Putamen (tissue), 1 donor: ENCODE data around the gene SH3PXD2A.

ENCODE experiments used
- DNase-seq: peaks from one replicate; pipeline ENCODE4 v3.0.0-alpha.2; 2016; ENCODE audit warnings: low spot score

The SH3PXD2A gene

DNA sequence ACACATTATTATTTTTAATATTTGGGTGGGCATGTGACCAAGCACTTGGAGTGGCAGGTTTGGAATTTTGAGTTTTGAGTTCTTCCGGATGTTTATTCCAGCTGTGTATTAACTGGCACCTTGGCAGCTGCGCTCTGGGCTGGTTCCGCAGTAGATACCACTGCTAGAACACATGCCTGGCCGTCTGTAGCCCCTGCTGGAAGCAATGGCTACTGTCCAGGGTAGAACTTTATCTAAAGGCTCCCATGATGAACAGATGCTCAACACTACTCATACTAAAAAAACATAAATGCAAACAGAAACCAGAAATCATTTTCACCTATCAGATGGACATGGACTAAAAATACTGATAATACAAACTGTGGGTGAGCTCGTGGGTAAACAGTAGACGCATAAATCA is 19.4 kb upstream of the SH3PXD2A start:
- DNase-seq = no peak

DNA sequence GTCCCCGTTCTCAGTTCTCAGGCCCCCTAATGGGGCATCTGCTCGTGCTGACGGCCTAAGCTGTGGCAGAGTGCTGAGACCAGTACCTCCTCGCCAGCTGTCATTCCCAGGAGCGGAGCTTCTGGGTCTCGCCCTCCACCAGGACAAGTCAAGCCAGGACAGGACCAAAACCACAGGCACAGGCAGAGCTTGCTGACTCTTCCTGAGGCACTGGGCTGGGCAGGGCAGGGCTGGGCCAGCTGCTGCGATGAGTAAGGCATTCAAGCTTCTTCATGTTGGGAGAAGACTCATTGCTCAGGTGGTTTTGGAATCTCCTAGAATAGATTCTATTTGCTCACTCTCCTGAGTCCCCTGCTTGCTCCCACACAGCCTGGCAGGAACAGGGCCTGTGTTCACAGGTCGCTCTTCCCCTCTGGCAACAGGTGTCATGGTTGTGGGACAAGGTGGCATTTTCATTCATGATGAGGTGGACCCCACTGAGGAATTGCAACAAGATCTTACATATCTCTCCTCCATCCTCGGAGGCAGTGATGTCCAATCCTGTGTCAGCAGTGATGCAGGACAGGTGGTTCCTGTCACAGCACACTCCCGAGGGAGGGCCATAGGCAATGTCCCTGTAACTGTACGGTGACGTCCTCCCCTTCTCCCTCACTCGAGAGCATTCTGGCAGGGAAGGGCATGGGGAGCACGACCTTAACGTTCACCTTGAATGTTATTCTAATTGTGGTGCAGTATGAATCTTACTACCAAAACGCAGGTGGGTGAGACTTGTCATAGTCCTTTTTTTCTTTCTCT is 17.0 kb upstream of the SH3PXD2A start:
- DNase-seq = no peak

DNA sequence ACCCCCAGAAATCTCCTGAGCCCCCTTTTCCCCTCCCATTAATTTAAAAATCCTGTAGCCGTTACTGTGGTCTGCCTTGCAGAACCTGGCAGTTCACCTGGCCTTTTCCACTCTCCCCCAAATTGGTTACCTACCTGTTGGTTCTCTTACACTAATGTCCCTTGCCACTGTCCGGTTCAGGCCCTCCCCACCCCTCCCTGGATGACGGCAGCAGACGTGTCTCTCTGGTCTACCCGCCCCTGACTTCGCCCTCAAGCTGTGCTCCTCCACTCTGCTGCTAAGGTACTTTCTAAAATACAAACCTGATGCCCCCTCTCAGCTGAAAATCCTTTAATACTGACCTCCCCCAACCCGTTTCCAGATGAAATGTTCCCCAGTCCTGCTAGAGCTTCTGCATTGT is 15.6 kb upstream of the SH3PXD2A start:
- DNase-seq = no peak

DNA sequence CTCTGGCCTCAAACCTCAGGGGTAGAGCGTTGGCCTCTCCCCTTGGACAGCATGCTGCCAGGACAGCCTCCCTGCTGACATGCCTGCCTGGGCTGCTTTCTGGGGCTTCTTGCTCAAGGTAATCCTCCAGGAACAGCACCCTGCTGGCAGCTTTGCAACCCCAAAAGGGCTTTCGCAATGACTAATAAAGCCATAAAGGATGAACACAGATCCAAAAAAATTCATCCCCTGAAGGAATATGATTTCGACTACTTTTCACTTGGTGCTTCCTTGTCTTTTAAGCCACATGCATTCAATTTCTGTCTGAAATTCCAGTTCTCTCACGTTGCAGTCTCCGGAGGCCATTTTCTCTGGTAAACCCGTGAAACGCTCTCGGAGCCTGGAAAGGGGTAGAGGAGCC is 15.1 kb upstream of the SH3PXD2A start:
- no peak for DNase-seq

DNA sequence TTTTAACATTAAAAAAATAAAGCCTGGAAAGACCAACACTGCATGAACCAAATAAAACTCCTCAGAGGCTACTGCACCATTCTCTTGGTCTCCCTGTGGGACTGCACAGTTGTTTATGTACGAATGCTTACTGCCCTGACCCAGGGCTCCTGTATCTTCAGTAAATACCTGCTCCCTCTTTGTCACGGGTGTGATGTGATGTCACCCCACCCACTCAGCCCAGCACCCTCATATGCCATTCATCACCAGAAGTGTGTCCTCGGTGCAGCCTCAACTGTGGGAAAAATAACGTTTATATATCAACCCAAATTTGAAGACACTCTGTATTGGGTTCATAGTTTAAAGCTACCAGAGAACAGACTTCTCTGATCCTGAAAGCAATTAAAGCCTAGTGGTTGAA is 14.0 kb upstream of the SH3PXD2A start:
- no peak for DNase-seq

DNA sequence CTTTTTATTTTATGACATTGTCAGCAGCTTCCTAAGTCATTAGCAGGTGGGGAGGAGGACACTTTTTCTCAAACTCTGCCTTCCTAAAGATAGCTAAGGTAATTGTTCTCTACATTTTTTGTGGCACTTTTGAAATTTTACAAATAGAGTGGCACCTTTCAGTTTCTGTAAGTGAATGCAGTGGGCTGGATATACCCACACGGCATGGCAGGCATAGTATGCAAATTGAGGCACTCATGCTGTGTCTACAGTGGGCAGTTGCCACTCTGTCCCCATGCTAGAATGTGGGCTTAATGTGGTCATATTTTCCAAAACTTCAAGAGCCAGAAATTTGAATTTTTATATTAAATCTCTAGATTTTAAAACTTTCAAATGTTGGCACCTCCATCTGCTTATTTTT is 12.8 kb upstream of the SH3PXD2A start:
- DNase-seq = no peak

DNA sequence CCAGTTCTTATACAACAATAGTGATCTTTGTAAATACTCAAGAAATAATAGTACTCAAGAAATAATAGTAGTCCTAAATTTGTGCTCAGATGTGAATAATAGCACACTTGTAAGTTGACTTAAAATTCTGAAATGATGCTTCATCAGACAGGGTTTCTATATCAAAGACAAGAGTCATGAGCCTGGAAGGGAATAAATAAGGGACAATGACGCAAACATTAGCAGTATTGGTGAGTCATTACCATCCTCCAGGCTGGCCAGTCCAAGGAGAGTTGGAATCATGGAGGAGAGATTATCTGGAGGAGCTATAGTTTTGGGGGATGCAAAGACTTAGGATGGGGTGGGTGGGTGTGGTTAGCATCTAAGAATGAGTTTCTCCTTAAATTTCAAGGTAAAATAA is 6.1 kb upstream of the SH3PXD2A start:
- DNase-seq = no peak

DNA sequence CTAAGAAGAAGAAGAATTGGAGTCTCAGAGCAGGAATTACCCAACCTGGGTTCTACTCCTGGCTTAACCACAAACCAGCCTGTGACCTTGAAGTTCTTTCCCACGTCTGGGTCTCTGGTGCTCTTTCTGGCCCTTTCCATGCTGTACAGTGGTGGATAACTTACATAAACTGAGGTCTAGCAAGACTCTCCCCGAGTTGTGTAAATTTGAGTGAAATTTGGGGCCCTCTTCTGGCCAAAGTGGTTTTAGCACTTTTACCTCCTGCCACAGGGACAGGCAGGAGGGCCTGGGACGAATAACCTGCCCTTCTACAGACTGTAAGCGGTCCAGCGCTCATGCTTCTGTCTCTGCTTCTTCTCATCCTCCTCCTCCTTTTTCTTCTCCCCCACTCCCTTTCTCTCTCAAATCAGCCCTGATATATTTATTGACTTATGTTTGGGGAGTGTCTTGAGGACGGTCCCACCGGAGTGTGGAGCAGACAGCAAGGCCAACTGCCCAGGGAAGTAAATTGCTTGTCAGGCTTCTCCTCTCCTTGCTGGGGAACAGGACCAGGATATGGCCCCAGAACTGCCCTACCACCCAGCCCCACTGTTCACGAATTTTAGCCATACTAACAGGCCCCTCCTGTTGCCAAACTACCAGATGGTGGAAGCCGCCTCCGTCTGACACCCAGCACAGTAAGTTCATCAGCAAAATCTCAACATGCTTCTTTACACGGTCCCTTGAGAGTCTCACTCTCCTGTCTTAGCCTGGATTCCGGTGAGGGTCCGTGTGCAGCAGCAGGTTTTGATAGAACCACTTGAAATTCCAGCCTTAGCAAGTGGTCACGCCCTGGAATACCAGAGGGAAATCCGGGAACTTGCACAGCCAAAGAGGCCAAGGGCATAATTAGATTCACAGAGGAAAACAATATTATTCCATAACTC is 4.0 kb upstream of the SH3PXD2A start:
- DNase-seq = peak; percentile 77

DNA sequence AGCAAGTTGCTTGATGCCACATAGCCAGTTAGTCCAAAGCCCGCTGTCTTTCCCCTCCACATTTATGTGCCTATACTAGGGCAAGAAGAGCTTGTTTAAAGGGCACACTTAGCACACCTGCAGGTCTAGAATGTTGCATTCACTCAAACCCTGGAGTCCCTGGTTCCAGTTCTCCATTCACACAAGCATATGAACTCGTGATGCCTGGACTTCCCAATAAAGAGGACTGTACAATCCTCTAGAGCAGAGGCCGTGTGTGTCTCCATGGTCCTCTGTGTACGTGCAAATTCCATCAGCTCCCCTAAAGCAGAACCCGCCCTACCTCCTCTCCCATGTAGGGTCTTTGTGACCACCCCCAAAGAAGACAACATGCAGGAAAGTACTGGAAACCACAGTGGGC is 3.0 kb upstream of the SH3PXD2A start:
- no peak for DNase-seq

DNA sequence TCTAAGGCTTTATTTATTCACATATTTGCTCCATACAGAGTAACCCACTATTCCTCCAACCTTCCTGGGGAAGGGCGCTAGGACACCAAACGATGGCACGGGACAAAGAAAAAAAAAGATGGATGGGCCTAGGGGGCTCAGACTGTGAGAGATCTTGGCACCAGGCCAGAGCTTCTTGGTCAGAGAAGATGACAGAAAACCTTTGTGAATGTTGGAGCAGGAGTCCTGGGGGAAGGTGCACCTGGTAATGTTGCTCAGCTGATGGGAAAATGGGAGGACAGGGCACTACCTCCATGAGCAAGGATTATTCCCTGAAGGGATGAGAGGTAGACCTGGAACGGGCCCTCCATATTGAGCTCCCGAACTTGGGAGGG is 1.4 kb upstream of the SH3PXD2A start:
- DNase-seq = no peak

DNA sequence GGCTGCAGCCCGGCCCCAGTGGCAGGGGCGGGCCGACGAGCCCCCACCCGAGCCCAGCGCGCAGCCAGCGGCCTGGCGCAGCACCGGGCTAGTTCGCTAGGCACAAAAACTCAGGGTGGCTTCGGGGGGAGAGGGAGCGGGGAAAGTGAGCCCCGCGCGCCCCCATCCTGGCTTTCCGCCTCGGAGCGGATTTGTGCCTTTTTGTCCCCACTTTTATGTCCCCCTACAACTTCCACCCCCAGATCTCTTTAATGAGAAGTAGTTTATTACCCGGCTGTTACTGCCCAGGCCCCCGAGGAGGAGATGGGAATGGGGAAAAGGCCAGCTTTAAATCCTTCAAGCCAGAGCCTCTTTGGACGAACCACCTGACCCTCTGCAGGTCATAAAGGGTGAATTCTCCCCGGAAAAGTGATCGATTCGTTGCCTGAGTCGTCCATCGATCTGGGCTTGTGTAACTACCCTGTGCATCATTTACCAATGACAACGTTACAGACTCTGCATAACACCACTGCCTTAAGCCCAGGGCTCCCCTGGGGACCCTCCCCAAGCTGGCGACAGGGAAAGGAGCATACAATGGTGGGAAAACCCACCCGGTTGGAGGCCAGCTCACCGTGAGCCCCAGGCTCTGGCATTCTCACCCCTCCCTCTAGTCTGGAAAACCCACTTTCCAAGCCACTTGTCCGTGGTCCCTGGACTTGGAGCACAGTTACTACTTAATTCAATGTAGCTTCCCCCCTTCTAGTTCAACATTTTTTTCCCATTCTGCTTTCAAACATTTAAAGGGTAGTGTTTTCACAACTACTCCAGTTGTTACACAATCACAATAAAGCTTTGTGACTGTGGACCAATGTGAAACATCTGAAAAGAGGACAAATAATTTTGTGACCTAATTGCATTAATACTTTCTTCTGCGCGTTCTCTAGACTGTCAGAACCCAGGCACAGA is 748 bp upstream of the SH3PXD2A start:
- DNase-seq = no peak

DNA sequence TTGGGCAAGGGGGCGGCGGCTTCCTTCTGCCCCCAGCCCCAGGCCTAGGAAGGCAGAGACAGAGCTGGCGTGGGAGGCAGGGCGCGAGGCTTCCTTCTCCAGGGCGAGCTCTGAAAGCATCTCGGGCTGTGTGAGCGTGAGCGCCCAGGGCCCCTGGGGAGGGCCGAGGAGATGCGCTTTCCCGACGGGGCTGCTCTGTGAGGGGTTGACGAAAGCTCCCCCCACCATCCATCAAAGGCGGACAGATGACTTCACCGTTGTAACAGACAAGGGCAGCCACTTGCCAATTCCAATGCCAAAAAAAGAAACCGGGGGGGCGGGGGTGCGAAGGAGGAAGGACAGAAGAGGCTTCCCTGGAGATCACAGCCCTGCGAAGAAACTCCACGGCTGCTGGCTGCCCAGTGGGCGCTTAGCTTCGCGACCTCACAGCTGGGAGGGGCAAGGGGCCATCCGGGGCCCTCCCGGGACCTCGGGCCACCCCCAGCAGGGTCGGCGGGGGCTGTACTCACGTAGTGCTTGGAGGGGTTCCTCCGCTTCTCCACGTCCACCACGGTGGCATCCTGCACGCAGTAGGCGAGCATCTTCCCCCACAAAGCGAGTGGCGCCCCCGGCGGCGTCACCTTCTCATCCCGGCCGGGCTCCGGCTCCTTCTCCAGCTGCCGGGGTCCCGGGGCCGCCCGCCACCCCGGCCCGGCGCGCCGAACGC is 537 bp downstream of the SH3PXD2A start:
- no peak for DNase-seq

DNA sequence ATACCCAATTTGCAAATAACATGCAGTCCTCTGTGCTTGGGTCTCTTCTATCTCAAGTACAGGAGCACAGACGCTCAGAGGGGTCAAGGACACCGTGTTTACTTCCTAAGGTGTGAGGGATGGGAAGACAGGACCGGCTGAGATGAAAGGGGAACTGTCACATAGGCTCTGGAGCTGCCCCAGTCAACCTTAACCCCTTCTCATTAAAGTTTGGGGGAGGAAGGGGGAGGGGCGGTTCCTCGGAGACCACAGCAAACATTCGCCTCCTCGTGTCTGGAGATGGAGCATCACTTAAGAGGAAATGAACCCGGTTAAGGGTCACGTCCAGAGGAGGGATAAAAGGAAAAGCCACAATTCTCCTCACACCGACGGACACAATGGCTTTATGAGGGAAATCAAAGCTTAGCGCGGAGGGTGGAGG is 1.1 kb downstream of the SH3PXD2A start:
- DNase-seq = no peak

DNA sequence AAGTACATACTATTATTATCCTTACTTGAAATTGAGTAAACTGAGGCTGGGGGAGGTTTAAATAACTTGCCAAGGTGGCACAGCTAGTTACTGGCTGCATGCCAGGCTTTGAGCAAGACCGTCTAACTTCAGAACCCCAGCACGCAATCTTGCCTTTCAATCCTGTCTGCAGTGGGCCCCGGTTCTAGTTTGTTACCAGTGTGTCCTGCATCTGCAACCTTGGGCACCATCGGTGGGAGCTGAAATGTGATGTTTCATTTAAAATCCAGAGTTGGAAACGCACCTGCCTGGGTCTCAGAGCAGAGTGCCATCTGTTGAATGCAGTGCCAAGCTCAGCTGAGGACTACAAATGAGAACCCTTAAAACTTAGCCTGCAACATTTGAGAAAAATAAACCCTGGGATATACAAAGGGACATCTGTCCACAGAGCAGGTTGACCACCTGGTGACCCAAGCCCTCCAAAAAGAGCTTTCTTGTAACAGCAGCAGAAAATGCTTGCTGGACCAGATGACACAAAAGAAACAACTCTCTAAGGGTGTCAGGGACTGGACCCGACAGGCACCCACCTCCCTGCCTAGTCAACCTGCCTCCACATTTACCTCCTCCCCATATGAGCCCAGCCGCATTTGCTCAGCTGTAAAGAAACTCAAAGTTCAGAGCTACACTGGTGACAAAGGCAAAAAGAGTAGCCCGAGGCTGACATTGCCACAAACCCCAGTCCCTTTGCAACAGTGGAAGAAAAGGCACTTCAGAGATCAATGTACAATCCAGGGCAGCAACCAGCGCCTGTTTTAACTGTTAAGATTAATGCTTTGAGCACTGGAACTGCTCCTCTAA is 1.7 kb downstream of the SH3PXD2A start:
- DNase-seq = no peak

DNA sequence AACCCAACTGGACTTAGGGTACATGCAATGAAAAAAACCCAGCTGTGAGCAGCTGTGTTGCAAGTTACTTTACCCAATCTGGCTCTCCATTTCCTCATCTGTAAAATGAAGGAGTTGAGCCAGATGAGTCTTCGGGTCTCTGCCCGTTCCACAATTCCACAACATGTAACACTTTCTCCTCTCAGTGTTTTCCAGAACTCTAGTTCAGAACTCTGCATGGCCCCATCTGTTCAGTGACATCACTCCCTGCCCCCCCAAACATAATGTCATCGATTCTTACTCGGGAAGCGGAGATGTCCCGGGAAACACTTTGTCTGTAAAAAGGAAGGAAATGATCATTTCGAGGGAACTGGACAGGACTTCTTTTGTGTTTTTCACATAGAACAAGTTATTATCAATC is 2.5 kb downstream of the SH3PXD2A start:
- no peak for DNase-seq

DNA sequence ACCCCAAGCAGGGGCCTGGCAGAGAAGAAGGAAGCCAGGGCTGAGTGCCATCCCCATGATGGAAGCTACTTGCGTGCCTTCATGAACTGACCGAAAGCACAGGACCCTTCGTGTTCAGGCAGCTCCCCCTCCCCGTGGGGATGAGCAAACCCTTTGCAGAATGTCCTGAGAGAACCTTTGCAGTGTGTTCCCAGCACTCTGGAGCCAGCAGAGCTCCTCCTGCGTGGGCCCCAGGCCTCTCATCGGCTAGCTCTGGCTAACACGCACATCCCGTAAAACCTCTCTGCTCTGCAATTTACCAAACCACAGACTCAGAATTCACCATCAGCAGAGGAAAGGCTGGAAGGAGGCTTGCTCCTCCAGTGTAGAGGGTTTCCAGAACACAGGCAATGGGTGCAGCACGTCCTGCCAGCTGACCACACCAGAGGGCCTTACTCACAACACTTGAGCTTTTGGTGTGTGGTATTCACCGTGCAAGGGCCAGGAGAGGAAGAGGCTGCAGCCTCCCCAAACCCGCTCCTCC is 3.1 kb downstream of the SH3PXD2A start:
- DNase-seq = no peak

DNA sequence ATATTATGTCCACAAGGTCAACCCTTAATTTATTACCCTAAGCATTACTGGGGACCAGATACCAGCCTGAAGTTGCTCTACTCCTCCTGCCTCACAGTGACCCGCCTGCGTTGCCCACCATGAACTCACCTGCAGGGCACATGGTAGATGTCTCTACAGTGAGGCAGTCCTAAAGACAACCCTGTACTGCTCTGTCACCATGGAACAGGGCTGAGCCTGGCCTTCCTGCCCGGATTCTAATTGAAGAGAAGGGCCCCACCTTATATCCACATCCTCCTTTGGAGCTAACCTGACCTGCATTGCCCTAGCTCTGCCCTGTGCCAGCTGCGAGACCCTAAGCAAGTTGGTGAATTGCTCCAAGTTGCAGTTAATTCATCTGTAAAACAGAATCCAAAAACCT is 4.1 kb downstream of the SH3PXD2A start:
- no peak for DNase-seq

DNA sequence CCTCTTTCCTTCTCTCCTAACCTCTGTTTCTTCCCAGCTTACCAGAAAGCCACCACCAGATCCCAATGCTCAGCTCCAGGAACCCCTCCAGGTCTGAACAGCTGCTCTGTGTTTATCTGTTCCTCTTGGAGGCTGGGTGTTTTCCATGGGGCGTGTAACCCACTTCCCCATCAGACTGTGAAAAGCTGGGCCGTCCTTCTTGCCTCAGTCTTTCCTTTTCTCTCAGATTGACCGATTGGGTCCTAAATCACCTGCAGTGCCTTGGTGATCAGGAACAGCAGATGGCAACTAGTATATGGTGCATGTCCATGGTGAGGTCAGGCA is 4.8 kb downstream of the SH3PXD2A start:
- DNase-seq = no peak

DNA sequence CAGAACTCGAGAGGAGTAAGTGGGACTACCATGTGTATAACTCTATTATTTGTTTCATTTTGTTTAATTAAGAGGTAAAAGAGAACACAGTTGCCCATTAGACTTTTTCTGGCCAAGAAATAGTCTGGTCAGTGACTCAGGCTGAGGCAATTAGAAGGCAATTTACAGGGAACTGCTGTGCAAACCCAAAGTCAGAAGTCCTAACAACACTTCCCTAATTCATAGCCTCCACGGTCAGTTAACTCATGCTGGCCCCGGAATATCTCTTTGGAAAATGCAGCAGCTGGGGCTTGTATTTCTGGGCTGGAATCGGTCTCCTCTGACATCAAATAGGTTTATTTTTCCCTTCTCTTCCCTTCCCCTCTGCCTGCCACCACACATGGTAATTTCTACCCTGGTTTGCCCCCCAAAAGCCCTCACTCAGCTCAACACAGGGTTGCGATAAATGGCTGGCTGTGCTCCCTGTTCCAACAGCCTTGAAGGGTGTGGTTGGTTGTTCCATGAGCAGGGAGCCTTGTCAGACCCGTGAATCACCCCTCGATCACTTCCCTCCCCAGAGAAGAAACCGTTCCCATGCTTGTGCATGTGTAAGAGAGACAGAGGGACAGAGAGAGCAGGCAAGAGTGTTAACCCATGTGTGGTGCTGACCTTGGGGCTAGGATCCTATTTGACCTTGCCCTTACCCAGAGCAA is 5.3 kb downstream of the SH3PXD2A start:
- DNase-seq = no peak
